Adrenal gland (tissue), 12 donors: ENCODE data around the gene CCDC3. TPM values are rescaled to one million over a fixed set of nuclear protein-coding genes. Genes with fewer than 3 reads are reported as not detected.

Experiments used
- DNase-seq, 7 donors: peaks; one replicate each; pipeline ENCODE4 v3.0.0-alpha.2; 2019 to 2020
- H3K27ac ChIP-seq, 5 donors: fragments of 200-600 bp; sonication (generic) in 4 of 5; 1 replicate in 3 of 5; 2 replicates in 2 of 5; pipeline versions ENCODE4 v1.5.1 to v1.8.0; 2016 to 2020; ENCODE audit warnings: mild to moderate bottlenecking in 1 of 5
- H3K27me3 ChIP-seq: fragments of 200-600 bp; 2 replicates; pipeline ENCODE4 v1.8.0; 2021
- H3K36me3 ChIP-seq, 2 donors: fragments of 200-600 bp; replicated peaks in 1 of 2; 1 replicate in 1 of 2; 2 replicates in 1 of 2; pipeline versions ENCODE4 v1.5.1 to v1.8.0; 2018 to 2022
- H3K4me1 ChIP-seq, 2 donors: fragments of 200-600 bp; replicated peaks in 1 of 2; 1 replicate in 1 of 2; 2 replicates in 1 of 2; pipeline versions ENCODE4 v1.5.1 to v1.8.0; 2018 to 2021
- H3K4me3 ChIP-seq, 4 donors: fragments of 200-600 bp; sonication (generic) in 3 of 4; one replicate each; pipeline ENCODE4 v1.5.1; 2016 to 2018
- H3K9me3 ChIP-seq, 3 donors: fragments of 200-600 bp; sonication (generic) in 1 of 3; replicated peaks in 1 of 3; 1 replicate in 2 of 3; 2 replicates in 1 of 3; pipeline versions ENCODE4 v1.5.1 to v1.8.0; 2016 to 2021
- POLR2A ChIP-seq, 2 donors: fragments of 450-650 bp; IDR thresholded peaks; one replicate each; pipeline ENCODE4 v1.6.1; 2017; ENCODE audit warnings: antibody characterized with exemption in 2 of 2, mild to moderate bottlenecking in 2 of 2, moderate library complexity in 1 of 2
- WGBS, 4 donors: extraction: QIAGEN DNeasy Blood & Tissue Kit in 2 of 4; methylation state at CpG; one replicate each; pipeline versions ENCODE4 v1.1.5 to v1.1.7; 2013 to 2017; 5-methylcytosine and 5-hydroxymethylcytosine counted together
- intact Hi-C, 2 donors: fragments of 100-400 bp; cut with DNase I; formaldehyde crosslinking; loops; one replicate each; pipeline versions ENCODE4 v1.14.1 to v1.15.0; 2022 to 2023
- polyA plus RNA-seq, 3 donors: library from polyadenylated mRNA; stranded (reverse); fragments of 200-250 nt in 2 of 3; fragments of 350-450 nt in 1 of 3; fragmentation: Illumina TruSeq in 1 of 3; extraction: RNeasy Lipid Tissue Mini Kit (QIAGEN cat#74804) in 1 of 3; gene quantifications; one replicate each; pipeline ENCODE4 v1.2.3, GENCODE V29; 2013 to 2014
- total RNA-seq, 9 donors: library from RNA; depleted of rRNA in 4 of 9; stranded (reverse); fragments of >200 nt in 4 of 9; fragments of 120-200 nt in 1 of 9; fragmentation: NEBNext Ultra II Directional in 1 of 9; extraction: Animal tissue kit (Norgen Biotek cat#: 25700) in 1 of 9; gene quantifications; one replicate each; pipeline versions ENCODE4 v1.1.0 to v1.2.4, GENCODE V29; 2013 to 2023
- TF ChIP-seq, protein P1 (sequence below), 6 experiments: fragments of 450-650 bp in 4 of 6; fragments of 200-600 bp in 2 of 6; sonication (generic) in 1 of 6; IDR thresholded peaks; 1 replicate in 5 of 6; 2 replicates in 1 of 6; pipeline versions ENCODE4 v1.5.1 to v1.8.0; 2016 to 2021; ENCODE audit warnings: antibody characterized with exemption in 6 of 6, mild to moderate bottlenecking in 2 of 6, moderate library complexity in 1 of 6
- donor health status: healthy with polysubstance abuse.
- donor health status: Bipolar disorder and iron deficiency.
- donor health status: DM: yes; HTN: yes; CAD: no.
- donor health status: DM: no; HTN: no; CAD: no.
- donor health status: DM: no; HTN: no; CAD: no.
- donor health status: DM: yes; HTN: yes; CAD: no.

Gene CCDC3
- total and polyA plus RNA-seq, 12 donors: 1.6 to 9.9 (median 5.8) TPM

DNA sequence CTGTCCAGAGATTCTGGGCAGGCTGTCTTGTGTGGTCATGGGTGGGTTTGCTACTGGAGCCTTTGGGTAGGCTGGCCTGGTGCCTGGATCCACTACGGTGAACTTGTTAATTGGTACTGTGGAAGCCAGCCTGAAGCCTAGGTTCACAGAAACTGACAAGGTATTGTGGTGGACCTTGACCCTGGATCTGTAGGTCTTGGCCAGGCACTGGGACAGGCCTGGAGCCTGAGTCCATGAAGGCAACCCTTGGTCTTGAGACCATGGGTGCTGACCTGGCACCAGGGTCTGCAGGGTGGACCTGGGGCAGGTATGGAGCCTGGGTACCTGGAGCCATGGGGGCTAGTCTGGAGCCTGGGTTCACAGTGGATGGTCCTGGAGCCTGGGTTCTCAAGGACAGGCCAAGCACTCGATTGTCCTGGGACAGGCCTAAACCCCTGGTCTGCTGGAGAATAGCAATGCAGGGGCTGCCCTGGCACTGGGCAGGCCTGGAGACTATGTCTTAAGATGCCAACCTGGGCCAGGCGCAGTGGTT, 85.8 kb downstream of the CCDC3 start:
- H3K4me1 ChIP-seq: no peaks in the 10 kb centered on the region
- no peak overlapping the region for H3K4me3 ChIP-seq
- intact Hi-C loops: no loop called here
- H3K27ac ChIP-seq: peak overlapping the region in 1 of 5 donors; percentile 32
- no peaks in the 10 kb centered on the region for H3K36me3 ChIP-seq
- H3K27me3 ChIP-seq: no peaks in the 10 kb centered on the region
- H3K9me3 ChIP-seq: no peaks in the 10 kb centered on the region
- TF ChIP-seq POLR2A (IDR thresholded peaks at IDR 0.05): no peak
- TF ChIP-seq, protein P1, sequence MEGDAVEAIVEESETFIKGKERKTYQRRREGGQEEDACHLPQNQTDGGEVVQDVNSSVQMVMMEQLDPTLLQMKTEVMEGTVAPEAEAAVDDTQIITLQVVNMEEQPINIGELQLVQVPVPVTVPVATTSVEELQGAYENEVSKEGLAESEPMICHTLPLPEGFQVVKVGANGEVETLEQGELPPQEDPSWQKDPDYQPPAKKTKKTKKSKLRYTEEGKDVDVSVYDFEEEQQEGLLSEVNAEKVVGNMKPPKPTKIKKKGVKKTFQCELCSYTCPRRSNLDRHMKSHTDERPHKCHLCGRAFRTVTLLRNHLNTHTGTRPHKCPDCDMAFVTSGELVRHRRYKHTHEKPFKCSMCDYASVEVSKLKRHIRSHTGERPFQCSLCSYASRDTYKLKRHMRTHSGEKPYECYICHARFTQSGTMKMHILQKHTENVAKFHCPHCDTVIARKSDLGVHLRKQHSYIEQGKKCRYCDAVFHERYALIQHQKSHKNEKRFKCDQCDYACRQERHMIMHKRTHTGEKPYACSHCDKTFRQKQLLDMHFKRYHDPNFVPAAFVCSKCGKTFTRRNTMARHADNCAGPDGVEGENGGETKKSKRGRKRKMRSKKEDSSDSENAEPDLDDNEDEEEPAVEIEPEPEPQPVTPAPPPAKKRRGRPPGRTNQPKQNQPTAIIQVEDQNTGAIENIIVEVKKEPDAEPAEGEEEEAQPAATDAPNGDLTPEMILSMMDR (IDR thresholded peaks at IDR 0.05): no peak
- 60 to 94% (median 86%) methylated on average over 1 to 3 of the region's 3 CpGs for WGBS, 4 donors
- no peak for DNase-seq

DNA sequence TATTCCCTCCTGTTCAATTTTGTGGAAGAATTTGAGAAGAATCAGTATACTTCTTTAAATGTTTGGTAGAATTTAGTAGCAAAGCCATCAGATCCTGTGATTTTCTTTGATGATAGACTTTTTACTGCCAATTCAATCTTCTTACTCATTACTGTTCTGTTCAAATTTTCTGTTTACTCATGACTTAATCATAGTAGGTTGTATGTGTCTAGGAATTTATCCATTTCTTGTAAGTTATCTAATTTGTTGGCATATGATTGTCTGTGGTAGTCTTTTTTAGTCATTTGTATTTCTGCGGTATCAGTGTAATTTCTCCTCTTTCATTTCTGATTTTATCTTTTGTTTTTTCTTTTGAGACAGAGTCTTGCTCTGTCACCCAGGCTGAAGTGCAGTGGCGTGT, 87.4 kb downstream of the CCDC3 start:
- no peak overlapping the region for H3K4me3 ChIP-seq
- no peaks in the 10 kb centered on the region for H3K4me1 ChIP-seq
- H3K36me3 ChIP-seq: no peaks in the 10 kb centered on the region
- 70 to 79% (median 77%) methylated on average over 2 of the region's 2 CpGs for WGBS, 4 donors
- H3K27ac ChIP-seq: no peak overlapping the region
- H3K27me3 ChIP-seq: no peaks in the 10 kb centered on the region
- intact Hi-C loops: no loop called here
- no peaks in the 10 kb centered on the region for H3K9me3 ChIP-seq
- no peak for DNase-seq
- TF ChIP-seq, protein P1 (IDR thresholded peaks at IDR 0.05): no peak
- no peak for TF ChIP-seq POLR2A (IDR thresholded peaks at IDR 0.05)

DNA sequence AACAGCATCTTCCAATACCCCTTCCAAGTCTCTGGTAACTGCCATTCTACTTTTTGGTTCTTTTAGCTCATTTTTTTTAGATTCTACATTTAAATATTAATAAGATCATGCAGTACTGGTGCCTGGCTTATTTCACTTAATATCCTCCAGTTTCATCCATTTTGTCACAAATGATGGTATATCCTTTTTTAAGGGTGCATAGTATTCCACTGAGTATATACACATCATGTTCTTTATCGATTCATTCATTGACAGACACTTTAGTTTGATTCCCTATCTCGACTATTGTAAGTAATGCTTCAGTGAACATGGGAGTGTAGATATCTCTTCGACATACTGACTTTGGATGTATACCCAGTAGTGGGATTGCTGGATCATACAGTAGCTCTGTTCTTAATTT, 89.7 kb downstream of the CCDC3 start:
- Histone ChIP-seq H3K4me1 (no peaks in the 10 kb centered on the region), H3K27ac (no peak overlapping the region), H3K9me3 (no peaks in the 10 kb centered on the region), H3K27me3 (no peaks in the 10 kb centered on the region), H3K4me3 (no peak overlapping the region), H3K36me3 (no peaks in the 10 kb centered on the region)
- DNase-seq: no peak
- WGBS, 4 donors: 78 to 86% (median 84%) methylated on average over 3 of the region's 3 CpGs
- intact Hi-C loops: no loop called here
- TF ChIP-seq, protein P1 (IDR thresholded peaks at IDR 0.05): no peak
- no peak for TF ChIP-seq POLR2A (IDR thresholded peaks at IDR 0.05)

GRCh38 chr10:12910835-12911234, 90.7 kb downstream of the CCDC3 start:
- no peak for TF ChIP-seq POLR2A (IDR thresholded peaks at IDR 0.05)
- TF ChIP-seq, protein P1 (IDR thresholded peaks at IDR 0.05): no peak
- Histone ChIP-seq H3K9me3 (no peaks in the 10 kb centered on the region), H3K4me1 (no peaks in the 10 kb centered on the region), H3K4me3 (no peak overlapping the region), H3K36me3 (no peaks in the 10 kb centered on the region), H3K27me3 (no peaks in the 10 kb centered on the region), H3K27ac (no peak overlapping the region)
- 82 to 92% (median 85%) methylated on average over 4 of the region's 4 CpGs for WGBS, 4 donors
- no peak for DNase-seq
- intact Hi-C loops: no loop called here
